Measurements from ENCODE around the gene SMYD1.

SMYD1 gene

GRCh38 chr2:88123164-88123974 lies 55.7 kb downstream of the SMYD1 start:
- no peak for DNase-seq (ENCODE audit: low spot score)

GRCh38 chr2:88123975-88124917 lies 56.6 kb downstream of the SMYD1 start:
- DNase-seq (ENCODE audit: low spot score), result no peak

GRCh38 chr2:88125344-88125923 lies 57.8 kb downstream of the SMYD1 start:
- no peak for DNase-seq (ENCODE audit: low spot score)

GRCh38 chr2:88125924-88126771 lies 58.5 kb downstream of the SMYD1 start:
- DNase-seq (ENCODE audit: low spot score), result no peak

- DNase-seq (ENCODE audit: low spot score), result no peak
Observed at GRCh38 chr2:88126772-88127637, 59.4 kb downstream of the SMYD1 start.

- DNase-seq (ENCODE audit: low spot score), result no peak
Observed at GRCh38 chr2:88127638-88127887, 59.9 kb downstream of the SMYD1 start.

GRCh38 chr2:88127888-88128653 lies 60.4 kb downstream of the SMYD1 start, which contains the start of gene FABP1:
Gene FABP1, minus strand, starts transcription at chr2:88128062. Its CDS starts 45 bp downstream, at chr2:88128017.
- no peak for DNase-seq (ENCODE audit: low spot score)

- no peak for DNase-seq (ENCODE audit: low spot score)
Observed at GRCh38 chr2:88128654-88129312, 61.2 kb downstream of the SMYD1 start.

- DNase-seq (ENCODE audit: low spot score), result no peak
Observed at GRCh38 chr2:88129313-88129959, 61.8 kb downstream of the SMYD1 start.

GRCh38 chr2:88131201-88131998 lies 63.8 kb downstream of the SMYD1 start:
- no peak for DNase-seq (ENCODE audit: low spot score)

- DNase-seq (ENCODE audit: low spot score), result no peak
Observed at GRCh38 chr2:88131999-88132368, 64.4 kb downstream of the SMYD1 start.

- DNase-seq (ENCODE audit: low spot score), result no peak
Observed at GRCh38 chr2:88133875-88134274, 66.2 kb downstream of the SMYD1 start.

GRCh38 chr2:88136817-88137216 lies 69.2 kb downstream of the SMYD1 start:
- no peak for DNase-seq (ENCODE audit: low spot score)

- no peak for DNase-seq (ENCODE audit: low spot score)
Observed at GRCh38 chr2:88137833-88138232, 70.2 kb downstream of the SMYD1 start.

GRCh38 chr2:88139203-88139702 lies 71.6 kb downstream of the SMYD1 start:
- DNase-seq (ENCODE audit: low spot score), result no peak

- no peak for DNase-seq (ENCODE audit: low spot score)
Observed at GRCh38 chr2:88139804-88140203, 72.2 kb downstream of the SMYD1 start.

- DNase-seq (ENCODE audit: low spot score), result no peak
Observed at GRCh38 chr2:88141952-88142351, 74.3 kb downstream of the SMYD1 start.

- no peak for DNase-seq (ENCODE audit: low spot score)
Observed at GRCh38 chr2:88144271-88144670, 76.6 kb downstream of the SMYD1 start.
